SH-SY5Y (cell line): ENCODE results near the gene CREBL2.

ENCODE experiments used
- GATA2 ChIP-seq: IDR thresholded peaks from 2 replicates; pipeline ENCODE4 v1.6.1; 2011; ENCODE audit warnings: mild to moderate bottlenecking, low read depth, low read length
- GATA3 ChIP-seq: IDR thresholded peaks from 2 replicates; pipeline ENCODE4 v1.6.1; 2011; ENCODE audit warnings: low read depth, mild to moderate bottlenecking, low read length, moderate library complexity

DNA sequence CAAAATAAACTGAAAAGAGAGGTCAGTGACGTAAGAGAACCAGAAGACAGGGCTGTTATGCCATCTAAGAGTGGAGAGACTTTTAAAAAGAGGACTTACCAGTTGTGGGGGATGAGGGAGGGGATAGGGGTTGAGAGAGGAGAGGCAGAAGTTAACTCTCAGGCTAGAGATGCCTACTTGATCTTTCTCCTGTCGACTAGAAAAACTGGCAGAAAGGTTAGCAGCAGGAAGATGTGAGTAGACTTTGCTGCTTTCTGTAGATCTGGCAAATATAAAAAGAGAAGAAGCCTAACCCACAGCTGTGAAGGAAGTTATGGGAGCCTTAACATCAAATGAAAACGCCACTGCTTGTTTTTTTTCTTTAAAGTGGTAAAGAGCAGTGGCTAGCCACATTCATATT lies 10.7 kb downstream of the CREBL2 start:
- TF ChIP-seq GATA3 (no peak), GATA2 (no peak)
